GM18517 (cell line): Measurements from ENCODE around the gene PPP1R14C.

Source experiments
- ATAC-seq: cut with Tn5 transposase; IDR thresholded peaks from one replicate; pipeline ENCODE4 v1.9.1; 2021; ENCODE audit warnings: mild to moderate bottlenecking, moderate library complexity; ENCODE audit not compliant: unreplicated experiment

PPP1R14C gene

DNA sequence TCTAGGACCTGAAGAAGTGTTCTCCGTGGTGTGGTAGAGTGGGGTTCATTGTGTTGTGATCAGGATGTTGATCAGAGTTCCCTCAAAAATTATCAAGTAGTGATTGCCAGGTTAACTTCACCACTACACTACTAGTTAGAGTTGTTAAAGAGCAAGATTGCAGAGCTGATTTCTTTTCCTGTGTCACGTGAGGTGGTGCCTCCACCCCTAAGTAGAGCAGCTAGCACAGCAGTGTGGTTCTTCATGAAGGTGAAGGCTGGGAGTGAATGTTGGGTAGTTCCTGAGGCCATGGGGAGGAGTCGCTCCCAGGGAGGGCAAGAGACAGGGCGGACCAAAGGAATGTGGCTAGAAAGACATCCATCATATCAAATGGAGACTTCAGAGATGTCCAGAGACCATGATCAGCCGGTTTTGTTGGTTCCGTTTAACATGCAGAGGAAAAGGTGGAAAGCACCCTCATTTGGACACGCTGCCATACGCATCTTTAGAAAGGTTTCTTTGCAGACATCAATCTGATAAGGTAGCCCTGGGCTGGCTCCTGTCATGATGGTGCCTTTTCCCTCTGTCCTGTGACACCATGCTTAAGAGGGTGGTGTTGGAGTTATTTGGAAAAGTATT is 146.7 kb downstream of the PPP1R14C start:
- ATAC-seq: no peak

DNA sequence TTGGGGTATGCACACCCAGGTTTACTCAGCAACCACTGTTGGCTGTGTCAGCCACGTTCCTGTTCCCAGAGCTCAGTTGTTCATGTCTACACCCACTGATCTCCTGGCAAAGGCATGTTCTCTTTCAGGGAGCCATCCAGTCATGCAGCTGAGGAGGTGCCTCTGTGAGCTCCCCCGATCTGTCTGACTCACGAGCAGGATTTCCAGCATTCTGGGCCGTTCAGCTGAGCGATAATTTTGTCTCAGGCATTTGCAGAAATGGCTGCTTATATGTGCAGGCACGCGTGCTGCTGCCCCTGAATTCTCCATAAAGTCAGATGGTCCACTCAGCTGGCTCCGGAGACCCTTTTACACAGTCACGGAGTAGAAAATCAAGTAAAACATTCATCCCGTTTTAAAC is 147.6 kb downstream of the PPP1R14C start:
- no peak for ATAC-seq

DNA sequence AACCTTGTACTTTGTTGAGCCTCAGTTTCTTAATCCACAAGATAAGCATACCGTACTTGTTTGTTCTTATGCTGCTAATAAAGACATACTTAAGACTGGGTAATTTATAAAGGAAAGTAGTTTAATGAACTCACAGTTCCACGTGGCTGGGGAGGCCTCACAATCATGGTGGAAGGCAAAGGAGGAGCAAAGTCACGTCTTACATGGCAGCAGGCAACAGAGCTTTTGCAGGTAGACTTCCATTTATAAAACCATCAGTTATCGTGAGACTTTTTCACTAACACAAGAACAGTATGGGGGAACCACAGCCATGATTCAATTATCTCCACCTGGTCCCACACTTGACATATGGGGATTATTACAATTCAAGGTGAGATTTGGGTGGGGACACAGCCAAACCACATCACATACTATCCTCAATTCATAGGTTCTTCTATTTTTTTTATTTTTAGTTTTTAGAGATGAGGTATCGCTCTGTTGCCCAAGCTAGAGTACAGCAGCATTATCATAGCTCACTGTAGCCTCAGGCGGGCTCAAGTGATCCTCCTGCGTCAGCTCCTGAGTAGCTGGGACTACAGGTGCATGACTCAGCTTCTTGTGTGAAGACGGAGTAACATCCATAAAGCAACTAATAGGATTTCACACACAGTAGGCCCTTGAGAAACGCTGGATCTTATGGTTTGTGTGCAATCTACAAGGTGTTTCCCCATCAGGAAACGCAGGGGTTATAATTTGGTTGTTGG is 149.3 kb downstream of the PPP1R14C start:
- ATAC-seq: no peak

DNA sequence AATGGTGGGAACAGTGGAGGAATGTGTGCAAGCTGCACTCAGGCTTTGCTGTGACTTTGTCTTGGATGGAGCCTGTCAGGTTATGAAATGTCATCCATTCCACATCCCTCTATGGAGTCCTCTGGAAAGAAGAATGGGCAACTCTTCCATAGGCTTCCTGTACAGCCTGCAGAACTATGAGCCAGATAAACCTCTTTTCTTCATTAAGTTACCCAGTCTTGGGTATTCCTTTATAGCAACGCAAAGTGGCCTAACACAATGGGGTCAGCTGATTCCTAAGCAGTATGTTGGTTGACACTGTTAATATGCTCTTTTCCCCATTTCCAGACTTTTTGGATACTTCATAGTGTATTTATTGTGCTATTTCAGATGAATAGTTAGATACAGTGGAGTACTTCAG is 150.2 kb downstream of the PPP1R14C start:
- no peak for ATAC-seq

DNA sequence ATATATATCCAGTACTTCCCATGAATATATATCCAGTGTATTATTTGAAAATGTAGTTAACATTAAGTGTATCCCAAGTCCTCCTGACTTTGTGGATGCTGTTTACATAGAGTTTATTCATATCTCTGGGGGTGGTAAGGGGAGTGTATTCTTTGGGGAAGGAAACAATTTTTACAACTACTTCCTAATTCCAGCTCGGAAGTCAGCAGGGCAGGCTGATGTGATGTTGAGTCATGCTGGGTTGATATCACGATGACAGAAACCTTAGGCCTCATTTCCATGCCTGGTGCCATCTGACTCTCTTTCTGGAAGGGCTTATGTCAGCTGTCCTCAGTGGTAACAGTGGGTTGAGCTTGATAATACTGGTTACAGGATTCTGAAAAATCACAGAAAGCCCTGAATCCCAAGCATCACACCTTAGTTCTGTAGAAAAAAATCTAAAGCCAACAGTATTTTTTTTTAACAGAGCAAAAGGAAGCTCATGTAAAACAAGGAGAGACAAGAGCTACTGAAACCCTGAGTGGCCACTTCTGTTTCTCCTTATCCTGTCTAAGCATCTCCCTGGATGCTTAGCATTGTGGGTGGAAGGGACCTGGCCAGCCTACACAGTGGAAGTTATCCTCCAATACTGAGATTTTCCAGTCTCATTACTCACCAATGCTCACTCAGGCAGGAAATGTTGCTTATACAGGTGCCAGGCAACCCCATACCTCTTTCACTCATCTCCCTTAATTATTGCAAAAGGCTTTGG is 150.8 kb downstream of the PPP1R14C start:
- no peak for ATAC-seq

DNA sequence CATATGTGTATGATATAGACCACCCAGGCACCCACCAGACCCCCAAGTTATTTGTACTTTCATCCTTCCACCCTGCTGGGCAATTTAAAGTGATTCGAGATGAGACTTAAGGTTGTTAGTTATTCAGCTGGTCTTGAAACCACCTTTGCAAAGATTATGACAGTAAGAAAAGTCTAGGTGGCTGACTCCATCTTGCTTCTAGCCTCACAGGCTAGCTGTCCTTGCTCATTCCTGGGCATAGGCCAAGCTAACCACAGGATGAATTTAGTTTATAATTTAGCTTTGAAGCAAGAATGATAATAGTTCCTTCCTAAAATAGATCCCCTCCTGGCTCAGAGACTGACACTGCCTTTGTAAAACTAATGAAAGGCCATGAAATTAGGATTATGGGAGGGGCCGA is 154.0 kb downstream of the PPP1R14C start:
- ATAC-seq: no peak

DNA sequence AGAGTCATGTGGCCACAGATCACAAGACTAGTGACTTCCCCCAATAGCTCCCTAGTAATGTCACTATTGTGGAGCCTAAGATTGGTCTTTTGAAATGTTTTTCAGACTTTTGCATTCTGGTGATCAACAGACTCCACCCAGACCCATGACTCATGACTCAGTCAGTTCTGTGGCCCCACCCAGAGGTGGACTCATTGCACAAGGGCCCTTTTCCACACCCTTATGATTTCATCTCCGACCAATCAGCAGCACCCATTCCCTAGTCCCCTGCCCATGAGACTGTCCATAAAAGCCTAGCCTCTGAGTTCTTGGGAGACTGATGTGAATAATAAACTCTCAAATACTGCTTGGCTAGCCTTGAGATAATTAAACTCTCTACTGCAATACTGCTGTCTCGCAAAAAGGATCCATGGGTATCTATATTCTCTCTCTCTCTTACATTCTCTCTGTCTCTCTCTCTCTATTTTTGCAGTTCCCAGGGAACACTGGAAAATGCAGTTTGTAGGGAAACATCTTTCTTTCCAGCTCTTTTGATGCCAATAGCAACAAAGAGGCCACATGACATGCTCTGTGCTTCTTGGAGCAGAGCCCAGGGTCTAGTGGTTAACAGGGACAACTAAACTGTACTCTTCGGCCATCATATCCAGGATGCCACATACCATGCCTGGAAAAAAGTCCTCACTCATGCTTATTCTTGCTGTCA is 154.6 kb downstream of the PPP1R14C start:
- ATAC-seq: no peak

DNA sequence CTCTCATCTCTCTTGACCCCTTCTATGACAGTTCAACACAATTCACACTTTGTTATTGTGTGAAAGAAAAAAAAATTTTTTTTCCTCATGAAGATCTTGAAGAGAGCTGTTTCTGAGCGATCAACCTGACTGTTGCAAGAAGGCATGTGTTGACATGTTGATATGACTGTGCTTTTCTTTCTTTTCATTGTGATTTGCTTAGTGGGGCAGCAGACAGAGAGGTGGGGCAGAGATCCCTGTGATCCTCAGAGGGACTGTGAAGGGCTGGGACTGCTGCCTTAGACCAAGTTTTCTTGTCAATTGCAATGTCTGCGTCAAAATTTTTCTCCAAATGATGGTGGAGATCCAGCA is 155.2 kb downstream of the PPP1R14C start:
- ATAC-seq: no peak

DNA sequence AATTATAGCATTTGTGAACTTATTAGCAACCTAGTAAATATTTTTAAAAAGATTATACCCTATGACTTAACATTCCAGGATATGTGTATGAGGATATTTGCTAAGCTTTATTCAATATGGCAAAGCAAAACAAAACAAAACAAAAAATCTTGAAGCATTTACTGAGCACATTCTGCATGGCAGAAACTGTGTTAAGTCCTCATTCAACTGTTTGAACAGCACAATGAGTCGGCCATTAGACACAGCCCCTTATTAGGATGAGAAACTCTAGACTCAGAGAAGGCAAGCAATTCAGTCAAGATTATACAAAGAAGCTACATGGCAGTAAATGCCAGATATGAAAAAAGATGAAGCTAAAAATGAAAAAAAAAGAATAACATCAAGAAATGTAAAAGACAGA is 155.8 kb downstream of the PPP1R14C start:
- ATAC-seq: no peak
